ENCODE data around the gene VASH1. TPM values are rescaled to one million over a fixed set of nuclear protein-coding genes. Genes with fewer than 3 reads are reported as not detected.

The VASH1 gene
- total RNA-seq, 4 donors from 2014 or later, result 1.9 to 7.5 (median 3.6) TPM

GRCh38 chr14:76742966-76743365 lies 18.3 kb upstream of the VASH1 start:
- no peak overlapping the region for H3K27ac ChIP-seq
- in situ Hi-C loops (cut with MboI; ENCODE audit: low pct_ligation_motif_present in 1 of 4, low pct_unique_long_range_greater_than_20kb in 1 of 4, low sequenced_read_pairs in 3 of 4), result no loop called here
- no peaks in the 10 kb centered on the region for H3K27me3 ChIP-seq
- no peaks in the 10 kb centered on the region for H3K36me3 ChIP-seq
- H3K4me1 ChIP-seq, result no peaks in the 10 kb centered on the region
- TF ChIP-seq POLR2AphosphoS5 (IDR thresholded peaks at IDR 0.05), result no peak
- TF ChIP-seq POLR2A (IDR thresholded peaks at IDR 0.05), result no peak
- no peak for TF ChIP-seq CTCF (IDR thresholded peaks at IDR 0.05)
- TF ChIP-seq EP300 (IDR thresholded peaks at IDR 0.05; ENCODE audit: low read depth), result no peak
- no peak for DNase-seq
- peaks cover 4 to 5% of the 10 kb centered on the region in 2 donors for H3K9me3 ChIP-seq
- WGBS, 2 donors (ENCODE audit: low coverage in 1 of 2), result 69 to 78% methylated on average over 6 to 7 of the region's 7 CpGs
- H3K4me3 ChIP-seq, result no peak overlapping the region
- intact Hi-C loops (cut with DNase I; ENCODE audit: low total_unique reads), result no loop called here

GRCh38 chr14:76752744-76753143 lies 8.5 kb upstream of the VASH1 start:
- Histone ChIP-seq H3K27me3 (no peaks in the 10 kb centered on the region), H3K27ac (no peak overlapping the region), H3K36me3 (no peaks in the 10 kb centered on the region), H3K4me1 (no peaks in the 10 kb centered on the region), H3K4me3 (no peak overlapping the region), H3K9me3 (no peaks in the 10 kb centered on the region)
- intact Hi-C loops (cut with DNase I; ENCODE audit: low total_unique reads) (no loop called here), in situ Hi-C loops (cut with MboI; ENCODE audit: low pct_ligation_motif_present in 1 of 4, low pct_unique_long_range_greater_than_20kb in 1 of 4, low sequenced_read_pairs in 3 of 4) (no loop called here)
- TF ChIP-seq CTCF (IDR thresholded peaks at IDR 0.05) (no peak), EP300 (IDR thresholded peaks at IDR 0.05; ENCODE audit: low read depth) (no peak), POLR2AphosphoS5 (IDR thresholded peaks at IDR 0.05) (no peak), POLR2A (IDR thresholded peaks at IDR 0.05) (no peak)
- no peak for DNase-seq
- WGBS, 2 donors (ENCODE audit: low coverage in 1 of 2), result 59% methylated on average over 6 of the region's 6 CpGs; no CpG with 5 or more reads in 1 of the 2 donors

- intact Hi-C loops (cut with DNase I; ENCODE audit: low total_unique reads), result no loop called here
- WGBS, 2 donors (ENCODE audit: low coverage in 1 of 2), result 75 to 80% methylated on average over 4 to 7 of the region's 7 CpGs
These were observed 7.6 kb upstream of the VASH1 start for GRCh38 chr14:76753541-76754198.

GRCh38 chr14:76754586-76754985 lies 6.7 kb upstream of the VASH1 start:
- H3K27ac ChIP-seq, result no peak overlapping the region
- intact Hi-C loops (cut with DNase I; ENCODE audit: low total_unique reads) (no loop called here), in situ Hi-C loops (cut with MboI; ENCODE audit: low pct_ligation_motif_present in 1 of 4, low pct_unique_long_range_greater_than_20kb in 1 of 4, low sequenced_read_pairs in 3 of 4) (no loop called here)
- no peaks in the 10 kb centered on the region for H3K27me3 ChIP-seq
- DNase-seq, result no peak
- TF ChIP-seq EP300 (IDR thresholded peaks at IDR 0.05; ENCODE audit: low read depth) (no peak), POLR2AphosphoS5 (IDR thresholded peaks at IDR 0.05) (no peak)
- no peaks in the 10 kb centered on the region for H3K36me3 ChIP-seq
- no peaks in the 10 kb centered on the region for H3K9me3 ChIP-seq
- WGBS, 2 donors (ENCODE audit: low coverage in 1 of 2), result 83 to 96% methylated on average over 5 to 7 of the region's 7 CpGs
- H3K4me1 ChIP-seq, result no peaks in the 10 kb centered on the region
- H3K4me3 ChIP-seq, result no peak overlapping the region

More at GRCh38 chr14:76753541-76754198, 7.6 kb upstream of the VASH1 start:
- Histone ChIP-seq H3K4me3 (no peak overlapping the region), H3K4me1 (no peaks in the 10 kb centered on the region), H3K27ac (no peak overlapping the region), H3K9me3 (no peaks in the 10 kb centered on the region), H3K36me3 (no peaks in the 10 kb centered on the region), H3K27me3 (no peaks in the 10 kb centered on the region)
- TF ChIP-seq EP300 (IDR thresholded peaks at IDR 0.05; ENCODE audit: low read depth), result no peak
- TF ChIP-seq POLR2AphosphoS5 (IDR thresholded peaks at IDR 0.05), result no peak
- no peak for TF ChIP-seq POLR2A (IDR thresholded peaks at IDR 0.05)
- no peak for DNase-seq
- in situ Hi-C loops (cut with MboI; ENCODE audit: low pct_ligation_motif_present in 1 of 4, low pct_unique_long_range_greater_than_20kb in 1 of 4, low sequenced_read_pairs in 3 of 4), result no loop called here

GRCh38 chr14:76755610-76756370 lies 5.5 kb upstream of the VASH1 start:
- H3K27ac ChIP-seq, result no peak overlapping the region
- peaks cover 7% of the 10 kb centered on the region for H3K27me3 ChIP-seq
- TF ChIP-seq POLR2A (IDR thresholded peaks at IDR 0.05) (no peak), POLR2AphosphoS5 (IDR thresholded peaks at IDR 0.05) (no peak), CTCF (IDR thresholded peaks at IDR 0.05) (no peak), EP300 (IDR thresholded peaks at IDR 0.05; ENCODE audit: low read depth) (no peak)
- in situ Hi-C loops (cut with MboI; ENCODE audit: low pct_ligation_motif_present in 1 of 4, low pct_unique_long_range_greater_than_20kb in 1 of 4, low sequenced_read_pairs in 3 of 4), result no loop called here
- H3K9me3 ChIP-seq, result no peaks in the 10 kb centered on the region
- intact Hi-C loops (cut with DNase I; ENCODE audit: low total_unique reads), result no loop called here
- no peaks in the 10 kb centered on the region for H3K36me3 ChIP-seq
- 84% methylated on average over 9 of the region's 9 CpGs; no CpG with 5 or more reads in 1 of the 2 donors for WGBS, 2 donors (ENCODE audit: low coverage in 1 of 2)
- H3K4me3 ChIP-seq, result no peak overlapping the region
- DNase-seq, result no peak
- H3K4me1 ChIP-seq, result peaks cover 0 to 3% (median under 1%) of the 10 kb centered on the region in 4 donors
